AG04450 (cell line): Measurements from ENCODE around the gene SLC35F3. TPM values are rescaled to one million over a fixed set of nuclear protein-coding genes. Genes with fewer than 3 reads are reported as not detected.

Experiments
- CTCF ChIA-PET: fragments of 300-600, 350-600 bp; formaldehyde crosslinking; extraction: SDS; loops from one replicate; lab custom pipeline; 2022; ENCODE audit warnings: antibody characterized with exemption, inconsistent platforms; lab: Charles Lee
- POLR2A ChIA-PET: fragments of 350-600 bp; formaldehyde crosslinking; extraction: SDS; loops from one replicate; lab custom pipeline; 2021; ENCODE audit warnings: antibody characterized with exemption, inconsistent platforms; lab: Yijun Ruan, JAX
- DNase-seq: peaks from one replicate; pipeline ENCODE4 v3.0.0-alpha.2; 2011; ENCODE audit warnings: low read depth, low spot score
- H3K27ac ChIP-seq: one replicate; pipeline ENCODE4 v1.5.1; 2012; ENCODE audit warnings: low read depth, low read length, control low read depth
- H3K27me3 ChIP-seq: one replicate; pipeline ENCODE4 v1.6.0; 2012; ENCODE audit warnings: low read length; ENCODE audit not compliant: control insufficient read depth, insufficient read depth
- H3K4me3 ChIP-seq: 2 replicates; pipeline ENCODE4 v1.5.1; 2011; ENCODE audit warnings: mild to moderate bottlenecking, low read depth, low read length, control low read depth
- H3K9me3 ChIP-seq: 2 replicates; pipeline ENCODE4 v1.5.1; 2012; ENCODE audit warnings: low read length; ENCODE audit not compliant: control insufficient read depth, insufficient read depth
- polyA plus RNA-seq: library from polyadenylated mRNA; depleted of rRNA; stranded (reverse); fragments of >200 nt; gene quantifications from 2 replicates; pipeline ENCODE4 v1.2.3, GENCODE V29; 2011
- TF ChIP-seq, protein P1 (sequence below): IDR thresholded peaks from 2 replicates; pipeline ENCODE4 v1.5.1; 2011; ENCODE audit warnings: low read depth, low read length, control low read depth, inconsistent platforms

SLC35F3 gene
- polyA plus RNA-seq, 1 experiment = 0.04 TPM

DNA sequence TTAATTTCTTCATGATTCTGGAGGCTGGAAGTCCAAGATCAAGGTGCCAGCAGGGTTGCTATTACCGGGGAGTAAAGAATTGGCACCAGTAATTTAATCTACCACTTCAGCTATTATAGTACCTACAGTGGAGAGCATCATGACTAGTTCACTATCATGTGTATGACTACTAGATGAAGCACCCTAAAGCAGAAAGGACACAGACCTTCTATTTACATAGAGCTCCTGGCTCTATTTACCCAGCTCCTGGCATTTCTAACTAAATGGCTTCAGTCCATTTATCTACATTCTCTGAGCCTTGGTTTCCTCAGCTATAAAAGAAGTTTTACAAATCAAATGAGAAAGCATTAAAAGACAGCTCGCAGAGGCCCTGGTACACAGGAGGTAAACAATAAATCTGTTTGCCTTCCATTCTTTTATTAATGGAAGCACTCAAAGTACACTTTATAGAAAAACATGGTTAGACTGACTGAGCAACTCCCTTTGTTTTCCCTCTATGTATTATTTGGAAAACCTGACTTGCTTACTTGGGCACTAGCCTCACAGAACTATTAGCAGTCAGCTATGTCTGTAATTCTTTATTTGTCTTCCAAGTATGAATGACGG is 203.0 kb downstream of the SLC35F3 start:
- Histone ChIP-seq H3K9me3 (no peaks in the 10 kb centered on the region), H3K4me3 (no peak overlapping the region), H3K27me3 (no peaks in the 10 kb centered on the region), H3K27ac (no peak overlapping the region)
- POLR2A ChIA-PET = no interaction called here
- TF ChIP-seq, protein P1, sequence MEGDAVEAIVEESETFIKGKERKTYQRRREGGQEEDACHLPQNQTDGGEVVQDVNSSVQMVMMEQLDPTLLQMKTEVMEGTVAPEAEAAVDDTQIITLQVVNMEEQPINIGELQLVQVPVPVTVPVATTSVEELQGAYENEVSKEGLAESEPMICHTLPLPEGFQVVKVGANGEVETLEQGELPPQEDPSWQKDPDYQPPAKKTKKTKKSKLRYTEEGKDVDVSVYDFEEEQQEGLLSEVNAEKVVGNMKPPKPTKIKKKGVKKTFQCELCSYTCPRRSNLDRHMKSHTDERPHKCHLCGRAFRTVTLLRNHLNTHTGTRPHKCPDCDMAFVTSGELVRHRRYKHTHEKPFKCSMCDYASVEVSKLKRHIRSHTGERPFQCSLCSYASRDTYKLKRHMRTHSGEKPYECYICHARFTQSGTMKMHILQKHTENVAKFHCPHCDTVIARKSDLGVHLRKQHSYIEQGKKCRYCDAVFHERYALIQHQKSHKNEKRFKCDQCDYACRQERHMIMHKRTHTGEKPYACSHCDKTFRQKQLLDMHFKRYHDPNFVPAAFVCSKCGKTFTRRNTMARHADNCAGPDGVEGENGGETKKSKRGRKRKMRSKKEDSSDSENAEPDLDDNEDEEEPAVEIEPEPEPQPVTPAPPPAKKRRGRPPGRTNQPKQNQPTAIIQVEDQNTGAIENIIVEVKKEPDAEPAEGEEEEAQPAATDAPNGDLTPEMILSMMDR = no peak
- no peak for DNase-seq
- CTCF ChIA-PET = interaction anchor here (1.0 kb wide), 1 partner anchor 19 kb away, joined by 3 read pairs; no protein-coding TSS in a partner anchor

DNA sequence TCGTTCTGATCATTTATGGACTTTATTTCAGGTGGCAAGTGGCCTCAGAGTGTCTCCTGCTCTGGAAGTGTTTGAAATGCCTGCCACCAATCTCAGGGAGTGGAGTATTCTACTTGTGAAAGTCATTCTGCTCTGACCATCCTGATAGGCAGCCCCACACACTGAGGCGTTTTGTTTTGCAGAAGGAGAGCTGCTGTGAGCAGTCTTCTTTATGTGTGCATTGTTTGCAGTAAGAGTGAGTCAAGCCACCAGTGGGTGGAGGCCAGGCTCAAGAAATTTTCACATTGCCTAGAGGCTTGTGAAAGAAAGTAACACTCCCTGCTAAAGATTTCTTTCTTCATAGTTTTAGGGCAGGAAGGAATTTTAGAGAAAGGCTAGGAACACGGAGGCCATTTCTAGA is 204.4 kb downstream of the SLC35F3 start:
- TF ChIP-seq, protein P1 = no peak
- ChIA-PET POLR2A (no interaction called here), CTCF (no interaction called here)
- H3K9me3 ChIP-seq = no peaks in the 10 kb centered on the region
- DNase-seq = no peak
- H3K4me3 ChIP-seq = no peak overlapping the region
- peaks cover 3% of the 10 kb centered on the region for H3K27me3 ChIP-seq
- no peak overlapping the region for H3K27ac ChIP-seq

DNA sequence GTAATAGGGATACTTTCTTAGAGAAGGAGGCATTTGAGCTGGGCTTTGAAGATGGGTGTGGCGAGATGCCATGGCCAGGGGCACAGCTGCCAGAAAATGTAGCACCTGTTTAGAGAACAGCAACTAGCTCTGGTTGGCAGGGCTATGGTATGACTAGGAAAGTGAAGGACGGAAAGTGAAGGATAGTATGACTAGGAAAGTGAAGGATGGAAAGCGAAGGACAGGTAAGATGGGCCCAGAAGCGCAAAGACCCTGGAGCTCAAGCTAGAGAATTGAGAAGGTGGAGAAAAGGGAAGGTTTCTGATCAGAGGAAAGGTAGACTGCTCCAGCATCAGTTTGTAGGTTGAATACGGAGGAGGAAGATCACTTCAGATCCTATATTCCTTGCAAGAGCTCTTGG is 205.4 kb downstream of the SLC35F3 start:
- no peak for DNase-seq
- Histone ChIP-seq H3K27ac (no peak overlapping the region), H3K27me3 (peaks cover 4% of the 10 kb centered on the region), H3K4me3 (no peak overlapping the region), H3K9me3 (no peaks in the 10 kb centered on the region)
- ChIA-PET CTCF (interaction anchor here (0.8 kb wide), 1 partner anchor 200 kb away, joined by 4 read pairs; no protein-coding TSS in a partner anchor), POLR2A (no interaction called here)
- TF ChIP-seq, protein P1 = no peak

DNA sequence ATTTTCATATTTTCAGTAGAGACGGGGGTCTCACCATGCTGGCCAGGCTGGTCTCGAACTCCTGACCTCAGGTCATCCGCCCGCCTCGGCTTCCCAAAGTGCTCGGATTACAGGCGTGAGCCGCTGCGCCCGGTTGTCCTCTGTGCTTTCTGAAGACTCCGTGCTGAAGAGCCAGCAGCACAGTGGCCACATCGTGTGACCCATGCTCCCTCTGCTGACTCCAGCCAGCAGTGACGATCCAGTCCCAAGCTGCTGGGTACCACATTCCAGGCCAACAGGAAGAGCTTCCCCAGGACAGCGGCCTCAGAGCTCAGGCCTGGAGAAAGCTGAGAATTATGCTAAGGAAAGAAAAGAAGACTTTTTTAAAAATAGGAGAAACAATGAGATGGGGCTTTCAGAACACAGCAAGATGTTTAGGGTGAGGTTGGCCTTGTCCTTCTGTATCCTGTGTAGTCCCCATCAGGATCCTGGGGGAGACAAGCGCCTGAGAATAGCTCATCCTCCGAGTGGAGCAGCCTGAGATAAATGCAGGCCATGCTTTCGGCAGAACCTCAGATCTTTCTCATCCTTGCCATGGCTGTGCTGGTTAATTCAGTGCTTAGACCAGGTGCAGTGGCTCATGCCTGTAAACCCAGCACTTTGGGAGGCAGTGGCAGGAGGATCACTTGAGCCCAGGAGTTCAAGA is 207.1 kb downstream of the SLC35F3 start:
- H3K27ac ChIP-seq = no peak overlapping the region
- no peak for DNase-seq
- no peak overlapping the region for H3K4me3 ChIP-seq
- ChIA-PET POLR2A (no interaction called here), CTCF (interaction anchor here (0.7 to 2.1 kb wide), 3 partner anchors 9 to 807 kb away, joined by 3 to 7 read pairs (median 4); no protein-coding TSS in a partner anchor)
- H3K27me3 ChIP-seq = peaks cover 4% of the 10 kb centered on the region
- TF ChIP-seq, protein P1 = no peak
- no peaks in the 10 kb centered on the region for H3K9me3 ChIP-seq
